GM21381 (cell line): ENCODE measurements around the gene ZFP36.

Source experiments
- ATAC-seq: cut with Tn5 transposase; IDR thresholded peaks from one replicate; pipeline ENCODE4 v1.9.1; 2021; ENCODE audit warnings: mild to moderate bottlenecking, moderate library complexity; ENCODE audit not compliant: unreplicated experiment

ZFP36 gene

DNA sequence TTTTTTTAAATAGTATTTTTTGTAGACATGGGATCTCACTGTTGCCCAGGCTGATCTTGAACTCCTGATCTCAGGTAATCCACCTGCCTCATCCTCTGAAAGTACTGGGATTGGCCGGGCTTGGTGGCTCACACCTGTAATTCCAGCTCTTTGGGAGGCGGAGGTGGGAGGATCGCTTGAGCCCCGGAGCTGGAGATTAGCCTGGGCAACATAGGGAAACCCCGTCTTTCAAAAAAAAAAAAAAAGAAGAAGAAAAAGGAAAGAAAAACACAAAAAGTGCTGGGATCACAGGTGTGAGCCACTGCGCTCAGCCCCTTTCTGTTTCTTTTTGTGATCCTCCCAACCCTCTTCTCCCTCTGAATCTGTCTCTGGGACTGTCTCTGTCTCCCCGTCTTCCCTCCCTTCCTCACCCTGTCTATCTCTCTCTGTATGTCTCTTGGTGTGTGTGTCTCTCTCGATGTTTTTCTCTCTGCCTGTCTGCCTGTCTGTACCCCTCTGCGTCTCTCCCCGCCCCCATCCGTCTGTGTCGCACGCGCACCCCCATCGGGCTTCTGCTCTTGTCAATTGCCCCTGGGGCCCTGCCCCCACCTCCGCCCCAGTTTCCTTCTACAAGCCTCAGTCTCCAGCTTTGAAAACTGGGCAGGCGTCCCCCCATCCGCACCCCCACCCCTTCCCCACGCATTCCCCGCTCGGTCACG, 540 bp upstream of the ZFP36 start:
- ATAC-seq: no peak

GRCh38 chr19:39407410-39407659, 688 bp downstream of the ZFP36 start:
- ATAC-seq: no peak

GRCh38 chr19:39407660-39408391, 1.2 kb downstream of the ZFP36 start:
- no peak for ATAC-seq

DNA sequence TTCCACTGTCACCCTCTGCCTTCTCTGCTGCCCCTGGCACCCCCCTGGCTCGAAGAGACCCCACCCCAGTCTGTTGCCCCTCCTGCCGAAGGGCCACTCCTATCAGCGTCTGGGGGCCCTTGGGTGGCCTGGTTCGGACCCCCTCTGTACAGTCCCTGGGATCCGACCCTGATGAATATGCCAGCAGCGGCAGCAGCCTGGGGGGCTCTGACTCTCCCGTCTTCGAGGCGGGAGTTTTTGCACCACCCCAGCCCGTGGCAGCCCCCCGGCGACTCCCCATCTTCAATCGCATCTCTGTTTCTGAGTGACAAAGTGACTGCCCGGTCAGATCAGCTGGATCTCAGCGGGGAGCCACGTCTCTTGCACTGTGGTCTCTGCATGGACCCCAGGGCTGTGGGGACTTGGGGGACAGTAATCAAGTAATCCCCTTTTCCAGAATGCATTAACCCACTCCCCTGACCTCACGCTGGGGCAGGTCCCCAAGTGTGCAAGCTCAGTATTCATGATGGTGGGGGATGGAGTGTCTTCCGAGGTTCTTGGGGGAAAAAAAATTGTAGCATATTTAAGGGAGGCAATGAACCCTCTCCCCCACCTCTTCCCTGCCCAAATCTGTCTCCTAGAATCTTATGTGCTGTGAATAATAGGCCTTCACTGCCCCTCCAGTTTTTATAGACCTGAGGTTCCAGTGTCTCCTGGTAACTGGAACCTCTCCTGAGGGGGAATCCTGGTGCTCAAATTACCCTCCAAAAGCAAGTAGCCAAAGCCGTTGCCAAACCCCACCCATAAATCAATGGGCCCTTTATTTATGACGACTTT, 2.0 kb downstream of the ZFP36 start:
- no peak for ATAC-seq

DNA sequence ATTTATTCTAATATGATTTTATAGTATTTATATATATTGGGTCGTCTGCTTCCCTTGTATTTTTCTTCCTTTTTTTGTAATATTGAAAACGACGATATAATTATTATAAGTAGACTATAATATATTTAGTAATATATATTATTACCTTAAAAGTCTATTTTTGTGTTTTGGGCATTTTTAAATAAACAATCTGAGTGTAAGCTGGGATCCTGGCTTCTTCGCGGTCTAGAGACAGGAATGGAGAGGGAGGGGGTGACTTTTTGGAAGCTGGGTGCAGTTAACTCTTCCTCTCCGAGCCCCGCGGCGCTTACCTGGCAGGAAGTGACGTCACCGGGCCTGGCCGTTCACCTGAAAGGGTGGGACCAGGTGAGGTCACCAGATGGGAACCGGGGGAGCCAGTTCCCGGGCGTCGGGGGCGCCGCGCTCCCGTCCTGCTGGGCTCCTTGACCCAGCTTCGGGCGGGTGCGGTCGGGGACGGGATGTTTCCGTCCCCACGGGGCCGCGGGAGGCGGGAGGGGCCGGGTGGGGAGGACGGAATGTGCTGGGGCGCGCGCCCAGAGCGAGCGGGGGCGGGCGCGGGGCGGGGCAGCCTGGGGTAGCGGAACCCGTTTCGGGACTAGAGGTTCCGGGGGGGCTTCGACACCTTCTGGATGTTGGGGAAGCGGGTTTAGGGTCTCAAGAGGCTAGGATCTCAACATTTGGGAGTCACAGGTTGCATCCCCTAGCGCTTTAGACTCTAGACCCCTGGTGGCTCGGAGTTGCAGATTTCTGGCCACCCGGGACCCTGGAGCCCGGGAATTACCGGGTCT, 2.8 kb downstream of the ZFP36 start:
- no peak for ATAC-seq

DNA sequence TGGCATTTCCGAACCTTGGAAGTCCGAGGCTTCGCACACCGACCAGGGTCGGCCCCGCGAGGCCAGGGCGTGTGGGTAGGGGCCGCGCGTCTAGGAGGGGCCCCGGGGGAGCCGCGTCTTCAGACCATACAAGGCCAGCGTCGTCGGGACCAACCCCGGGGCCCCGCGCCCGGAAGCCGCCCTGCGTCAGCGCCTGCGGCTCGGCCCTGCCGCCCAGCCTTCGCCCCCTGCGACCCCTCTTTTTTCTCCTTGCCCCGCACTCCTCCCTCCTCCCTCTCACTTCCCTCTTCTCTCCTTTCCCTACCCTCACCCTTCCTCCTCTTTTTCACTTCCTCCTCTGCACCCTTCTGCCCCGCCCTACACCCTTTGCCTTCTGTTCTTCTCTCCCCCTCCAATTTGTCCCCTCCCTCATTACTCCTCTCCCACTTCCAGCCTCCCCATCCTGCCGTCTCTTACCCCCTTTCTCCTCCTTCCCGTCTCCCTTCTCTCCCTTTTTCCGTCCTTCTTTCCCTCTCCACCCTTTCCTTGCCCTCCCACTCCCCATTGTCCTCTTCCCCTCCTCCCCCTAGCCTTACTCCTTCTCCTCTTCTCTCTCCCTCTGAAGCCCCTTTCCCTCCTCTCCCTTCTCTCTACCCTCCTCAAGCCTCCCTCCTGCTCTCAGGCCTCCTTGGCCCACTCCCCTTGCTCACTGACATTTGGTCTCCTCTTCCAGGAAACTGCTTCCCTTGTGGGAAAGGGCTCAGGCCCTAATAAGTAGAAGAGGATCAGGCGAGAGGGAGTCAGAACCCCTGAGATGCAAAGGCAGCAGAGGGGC, 3.6 kb downstream of the ZFP36 start:
- no peak for ATAC-seq

DNA sequence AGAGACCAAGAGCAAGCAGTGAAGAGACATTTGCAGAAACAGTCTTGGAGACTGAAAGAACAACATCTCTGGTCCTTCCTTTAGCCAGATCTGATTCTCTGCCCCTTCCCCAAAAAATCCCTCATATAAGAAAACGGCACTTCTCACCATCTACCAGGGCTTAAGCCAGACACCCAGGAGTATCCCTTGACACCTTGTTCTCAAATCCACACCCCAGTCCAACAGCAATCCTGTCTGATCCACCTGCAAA, 4.1 kb downstream of the ZFP36 start:
- no peak for ATAC-seq

GRCh38 chr19:39411081-39411831, 4.6 kb downstream of the ZFP36 start:
- ATAC-seq: no peak

GRCh38 chr19:39411832-39412099, 5.1 kb downstream of the ZFP36 start:
- ATAC-seq: peak; percentile 18

DNA sequence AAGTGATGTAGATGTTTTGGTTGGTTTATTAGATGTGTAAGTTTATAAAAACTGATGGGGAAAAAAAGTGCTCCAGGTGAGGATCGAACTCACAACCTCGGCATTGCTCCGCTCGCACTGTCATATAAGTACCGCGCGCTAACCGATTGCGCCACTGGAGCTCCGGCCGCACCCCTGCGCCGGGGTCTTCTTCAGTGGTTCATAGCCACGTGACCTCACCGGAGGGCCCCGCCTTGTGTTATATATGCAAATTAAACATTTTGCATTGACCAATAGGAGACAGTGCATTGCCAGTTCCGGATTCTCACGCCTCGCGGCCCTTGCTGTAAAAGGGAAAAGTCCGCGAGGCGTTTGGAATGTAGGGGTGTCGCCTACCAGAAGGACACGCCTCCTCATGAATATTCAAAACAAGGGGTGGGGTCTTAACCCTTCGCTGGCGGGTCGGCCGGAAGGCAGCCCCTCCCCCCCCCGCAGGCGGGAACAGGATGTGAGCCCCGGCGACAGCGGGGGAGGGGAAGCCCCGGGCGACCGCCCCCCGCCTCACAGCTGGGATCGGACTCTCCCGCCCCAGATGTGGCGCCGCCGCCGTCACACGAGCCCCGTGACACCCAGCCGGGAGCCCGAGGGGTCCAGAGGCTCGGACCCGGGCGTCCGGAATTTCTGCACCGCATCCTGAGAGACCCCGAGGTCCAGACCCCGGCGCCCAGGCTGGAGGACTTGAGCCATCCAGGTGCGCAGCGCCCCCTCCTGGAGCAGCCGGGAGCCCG, 5.6 kb downstream of the ZFP36 start, which contains the start of gene PLEKHG2:
TSS of gene PLEKHG2 (plus strand) at position 570 of the 767 bp plus-strand sequence. CDS start 1,418 bp downstream, outside the sequence.
- peak; percentile 46 for ATAC-seq

DNA sequence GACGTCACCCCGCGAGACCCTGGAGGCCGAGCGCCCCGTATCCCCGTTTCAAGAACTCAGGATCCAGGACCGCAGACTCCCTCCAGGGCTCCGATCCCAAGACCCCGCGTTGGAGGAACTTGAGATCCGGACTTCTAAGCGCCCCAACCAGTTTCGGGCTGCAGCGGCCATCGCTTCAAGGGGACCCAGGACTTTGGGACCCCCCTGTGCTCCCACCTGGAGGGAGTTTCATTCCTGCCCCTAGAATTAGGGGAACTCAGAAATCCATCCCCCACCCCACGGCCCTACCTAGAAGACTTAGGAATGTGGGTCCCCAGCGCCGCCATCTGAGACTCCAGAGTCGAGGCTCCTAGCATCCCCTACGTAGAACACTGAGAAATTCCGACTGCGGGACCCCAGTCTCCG, 6.2 kb downstream of the ZFP36 start:
- ATAC-seq: no peak

DNA sequence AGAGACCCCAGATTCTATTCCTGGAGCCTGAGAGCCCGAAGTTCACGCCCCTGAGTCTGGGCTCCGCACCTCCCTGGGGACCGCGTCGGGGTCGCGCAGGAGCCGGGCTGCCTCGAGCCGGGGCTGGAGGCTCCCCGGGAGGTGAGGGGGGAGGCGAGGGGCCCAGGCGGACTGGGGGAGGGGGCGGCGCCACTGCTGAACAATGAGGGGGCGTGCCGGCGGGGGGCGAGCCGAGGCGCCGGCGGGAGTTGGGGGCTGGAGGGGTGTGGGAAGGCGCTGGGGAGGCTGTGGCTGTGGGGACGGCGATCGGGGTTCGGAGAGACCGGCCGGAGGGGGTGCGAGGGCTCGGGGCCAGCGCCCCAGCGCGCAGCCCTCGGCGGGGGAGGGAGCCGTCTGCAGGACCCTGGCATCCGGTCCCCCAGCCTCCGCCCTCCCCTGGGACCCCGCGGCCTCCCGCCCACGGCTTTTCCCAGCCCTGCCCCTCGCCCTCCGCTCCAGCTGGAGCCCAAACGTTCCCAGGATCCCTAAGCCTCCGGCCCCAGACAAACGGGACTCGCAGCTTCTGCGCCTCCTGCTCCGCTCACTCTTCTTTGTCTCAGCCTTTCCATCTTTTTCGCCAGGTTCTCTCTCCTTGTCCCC, 6.7 kb downstream of the ZFP36 start:
- ATAC-seq: no peak

DNA sequence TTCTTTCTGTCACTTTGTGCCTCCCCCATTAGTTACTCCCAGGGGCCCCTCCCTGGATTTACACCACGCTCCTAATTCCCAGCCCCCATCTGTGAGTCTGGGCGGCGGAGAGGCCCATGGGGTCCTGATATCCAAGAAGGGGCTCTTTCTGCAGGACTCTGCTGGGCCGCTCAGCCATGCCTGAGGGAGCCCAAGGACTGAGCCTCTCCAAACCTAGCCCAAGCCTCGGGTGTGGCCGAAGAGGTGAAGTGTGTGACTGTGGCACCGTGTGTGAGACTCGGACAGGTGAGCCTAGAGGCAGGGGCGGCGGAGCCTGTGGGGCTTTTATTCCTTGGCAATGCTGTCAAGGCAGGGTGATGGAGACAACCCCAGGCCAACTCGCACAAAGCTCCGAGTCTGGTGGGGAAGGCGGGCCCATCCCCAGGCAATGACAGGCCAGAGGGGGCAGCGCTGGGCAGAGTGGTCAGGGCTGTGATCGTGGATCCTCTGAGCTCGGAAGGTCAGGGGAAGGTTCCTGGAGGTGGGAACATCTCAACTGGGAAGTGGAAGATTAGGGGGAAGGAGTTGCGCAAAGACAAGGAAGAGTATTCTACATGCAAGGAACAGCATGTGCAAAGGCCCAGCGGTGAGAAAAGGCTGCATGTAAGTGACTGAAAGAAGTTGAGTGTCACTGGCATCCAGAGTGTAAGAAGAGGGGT, 7.4 kb downstream of the ZFP36 start:
- no peak for ATAC-seq

DNA sequence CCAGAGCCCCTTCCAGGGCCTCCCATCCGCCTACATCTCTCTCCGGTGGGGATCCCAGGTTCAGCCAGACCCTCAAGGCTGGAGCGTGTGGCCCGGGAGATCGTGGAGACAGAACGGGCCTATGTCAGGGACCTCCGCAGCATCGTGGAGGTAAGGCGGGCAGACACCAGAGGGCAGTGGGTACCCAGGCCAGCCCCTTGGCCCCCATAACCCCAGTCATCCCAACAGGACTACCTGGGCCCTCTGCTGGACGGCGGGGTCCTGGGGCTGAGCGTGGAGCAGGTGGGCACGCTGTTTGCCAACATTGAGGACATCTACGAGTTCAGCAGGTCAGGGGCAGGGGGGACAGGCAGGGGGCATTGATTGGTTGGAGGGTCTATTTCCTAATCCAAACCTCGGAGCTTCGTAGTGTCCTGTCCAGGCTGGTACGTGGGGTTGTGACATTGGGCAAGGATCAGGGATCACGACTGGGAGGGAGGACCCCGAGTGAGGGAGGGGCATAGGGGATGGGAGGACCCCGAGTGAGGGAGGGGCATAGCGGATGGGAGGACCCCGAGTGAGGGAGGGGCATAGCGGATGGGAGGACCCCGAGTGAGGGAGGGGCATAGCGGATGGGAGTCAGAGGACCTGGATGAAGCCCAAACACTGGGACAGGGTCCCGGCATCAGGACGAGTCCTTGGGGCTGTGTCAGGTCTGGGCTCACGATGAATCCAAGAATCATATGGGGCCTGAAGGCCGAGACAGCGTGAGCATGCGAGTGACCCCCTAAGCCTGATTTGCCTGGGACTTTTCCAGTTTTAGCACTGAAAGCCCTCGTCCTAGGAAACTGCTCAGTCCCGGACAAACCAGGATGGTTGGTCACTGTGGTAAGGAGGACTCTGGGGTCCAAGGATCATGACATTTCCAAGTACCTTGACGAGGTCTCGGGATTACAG, 8.7 kb downstream of the ZFP36 start:
- no peak for ATAC-seq

DNA sequence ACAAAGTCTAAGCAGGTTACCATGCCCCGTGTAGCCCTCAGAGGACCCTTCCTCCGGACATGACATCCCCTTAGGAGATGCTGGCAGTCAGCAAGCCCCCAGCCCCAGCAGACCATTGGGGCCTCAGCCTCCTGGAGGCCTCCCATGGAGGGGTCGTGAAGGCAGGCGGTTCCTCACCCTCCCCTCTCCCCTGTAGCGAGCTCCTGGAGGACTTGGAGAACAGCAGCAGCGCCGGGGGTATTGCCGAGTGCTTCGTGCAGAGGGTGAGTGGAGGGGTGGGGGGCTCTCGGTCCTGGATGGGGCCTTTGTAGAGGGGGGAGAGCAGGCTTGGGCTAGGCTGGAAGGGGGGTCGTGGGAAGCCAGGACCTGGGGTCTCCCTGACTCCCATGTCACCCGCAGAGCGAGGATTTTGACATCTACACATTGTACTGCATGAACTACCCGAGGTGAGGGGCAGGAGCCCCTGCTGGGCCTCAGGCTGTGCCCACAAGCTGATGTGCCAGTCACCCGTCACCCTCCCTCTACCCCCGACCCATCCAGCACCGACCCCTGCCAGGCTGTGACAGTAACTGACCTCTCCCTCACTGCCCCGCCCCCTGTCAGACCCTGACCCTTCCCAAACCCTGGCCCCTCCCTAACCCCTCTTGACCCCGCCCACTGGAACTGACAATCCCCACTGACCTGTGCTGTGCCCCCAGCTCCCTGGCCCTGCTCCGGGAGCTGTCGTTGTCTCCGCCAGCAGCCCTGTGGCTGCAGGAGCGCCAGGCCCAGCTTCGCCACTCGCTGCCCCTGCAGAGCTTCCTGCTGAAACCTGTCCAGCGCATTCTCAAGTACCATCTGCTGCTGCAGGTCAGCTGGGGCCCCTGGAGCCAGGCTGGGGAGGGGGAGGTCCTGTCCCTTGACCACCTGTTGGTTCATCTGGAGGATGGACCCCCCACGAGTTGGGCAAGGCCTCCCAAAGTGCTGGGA, 9.8 kb downstream of the ZFP36 start:
- no peak for ATAC-seq
